Transverse colon (tissue), 4 donors: ENCODE data around the gene PITPNC1.

Source experiments
- EP300 ChIP-seq: sonication (generic); formaldehyde crosslinking; IDR thresholded peaks from one replicate; pipeline ENCODE4 v1.6.1; 2017; ENCODE audit warnings: antibody characterized with exemption, low read depth
- POLR2AphosphoS5 ChIP-seq, 3 donors: sonication (generic); formaldehyde crosslinking; IDR thresholded peaks; one replicate each; pipeline ENCODE4 v1.6.1; 2016; ENCODE audit warnings: antibody characterized with exemption in 3 of 3
- TF ChIP-seq, protein P1 (sequence below), 5 experiments: fragments of 200-600 bp in 3 of 5; fragments of 450-650 bp in 2 of 5; sonication (generic) in 3 of 5; IDR thresholded peaks; 1 replicate in 2 of 5; 2 replicates in 3 of 5; pipeline ENCODE4 v1.5.1; 2016 to 2017; ENCODE audit warnings: antibody characterized with exemption in 5 of 5, inconsistent platforms in 3 of 5, mild to moderate bottlenecking in 2 of 5, moderate library complexity in 1 of 5

DNA sequence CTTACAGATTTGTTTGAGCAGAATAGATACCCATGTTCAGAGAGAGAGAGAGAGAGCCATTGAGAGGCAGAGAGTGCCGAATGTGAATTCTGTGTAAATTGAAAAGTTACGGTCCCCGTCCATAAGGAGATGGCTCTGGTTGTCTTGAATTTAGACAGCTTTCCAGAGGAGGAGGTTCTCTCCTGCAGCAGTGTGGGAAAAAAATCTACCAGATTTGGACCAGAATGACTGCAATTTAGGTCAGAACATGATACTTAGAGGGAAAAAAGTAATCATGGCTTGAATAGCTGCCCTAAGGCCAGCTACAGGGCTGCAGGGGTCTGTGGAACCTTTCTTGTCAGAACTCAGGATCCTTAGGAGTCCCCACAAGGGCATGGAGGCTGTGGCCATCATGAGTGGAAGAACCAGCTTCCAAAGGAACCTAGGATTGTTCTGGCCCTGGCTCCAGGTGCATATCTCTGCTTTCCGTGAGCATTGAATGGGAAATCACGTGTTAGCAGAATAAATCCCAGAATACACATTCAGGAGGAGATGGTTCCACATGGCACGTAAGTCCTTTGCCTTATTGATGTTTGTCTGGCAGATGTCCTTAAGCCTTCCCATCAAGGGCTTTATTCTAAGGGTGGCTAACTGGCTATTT is 13.0 kb downstream of the PITPNC1 start:
- TF ChIP-seq, protein P1, sequence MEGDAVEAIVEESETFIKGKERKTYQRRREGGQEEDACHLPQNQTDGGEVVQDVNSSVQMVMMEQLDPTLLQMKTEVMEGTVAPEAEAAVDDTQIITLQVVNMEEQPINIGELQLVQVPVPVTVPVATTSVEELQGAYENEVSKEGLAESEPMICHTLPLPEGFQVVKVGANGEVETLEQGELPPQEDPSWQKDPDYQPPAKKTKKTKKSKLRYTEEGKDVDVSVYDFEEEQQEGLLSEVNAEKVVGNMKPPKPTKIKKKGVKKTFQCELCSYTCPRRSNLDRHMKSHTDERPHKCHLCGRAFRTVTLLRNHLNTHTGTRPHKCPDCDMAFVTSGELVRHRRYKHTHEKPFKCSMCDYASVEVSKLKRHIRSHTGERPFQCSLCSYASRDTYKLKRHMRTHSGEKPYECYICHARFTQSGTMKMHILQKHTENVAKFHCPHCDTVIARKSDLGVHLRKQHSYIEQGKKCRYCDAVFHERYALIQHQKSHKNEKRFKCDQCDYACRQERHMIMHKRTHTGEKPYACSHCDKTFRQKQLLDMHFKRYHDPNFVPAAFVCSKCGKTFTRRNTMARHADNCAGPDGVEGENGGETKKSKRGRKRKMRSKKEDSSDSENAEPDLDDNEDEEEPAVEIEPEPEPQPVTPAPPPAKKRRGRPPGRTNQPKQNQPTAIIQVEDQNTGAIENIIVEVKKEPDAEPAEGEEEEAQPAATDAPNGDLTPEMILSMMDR (IDR thresholded peaks at IDR 0.05) = no peak
- TF ChIP-seq EP300 = no peak
- TF ChIP-seq POLR2AphosphoS5 (IDR thresholded peaks at IDR 0.05) = no peak
